Fibroblast of villous mesenchyme (primary cell): ENCODE data around the gene S100A14. TPM values are rescaled to one million over a fixed set of nuclear protein-coding genes. Genes with fewer than 3 reads are reported as not detected.

Source experiments
- DNase-seq: peaks from one replicate; pipeline ENCODE4 v3.0.0-alpha.2; 2010; ENCODE audit warnings: low read depth
- H3K4me3 ChIP-seq: 2 replicates; pipeline ENCODE4 v1.5.1; 2011; ENCODE audit warnings: low read depth, mild to moderate bottlenecking, low read length
- total RNA-seq: library from RNA; depleted of rRNA; stranded (reverse); fragments of >200 nt; gene quantifications from 2 replicates; pipeline ENCODE4 v1.2.3, GENCODE V29; 2012
- TF ChIP-seq, protein P1 (sequence below): IDR thresholded peaks from 2 replicates; pipeline ENCODE4 v1.5.1; 2012; ENCODE audit warnings: low read depth, mild to moderate bottlenecking, low read length; ENCODE audit not compliant: insufficient read depth

The S100A14 gene
- total RNA-seq, 1 donor, result not detected

DNA sequence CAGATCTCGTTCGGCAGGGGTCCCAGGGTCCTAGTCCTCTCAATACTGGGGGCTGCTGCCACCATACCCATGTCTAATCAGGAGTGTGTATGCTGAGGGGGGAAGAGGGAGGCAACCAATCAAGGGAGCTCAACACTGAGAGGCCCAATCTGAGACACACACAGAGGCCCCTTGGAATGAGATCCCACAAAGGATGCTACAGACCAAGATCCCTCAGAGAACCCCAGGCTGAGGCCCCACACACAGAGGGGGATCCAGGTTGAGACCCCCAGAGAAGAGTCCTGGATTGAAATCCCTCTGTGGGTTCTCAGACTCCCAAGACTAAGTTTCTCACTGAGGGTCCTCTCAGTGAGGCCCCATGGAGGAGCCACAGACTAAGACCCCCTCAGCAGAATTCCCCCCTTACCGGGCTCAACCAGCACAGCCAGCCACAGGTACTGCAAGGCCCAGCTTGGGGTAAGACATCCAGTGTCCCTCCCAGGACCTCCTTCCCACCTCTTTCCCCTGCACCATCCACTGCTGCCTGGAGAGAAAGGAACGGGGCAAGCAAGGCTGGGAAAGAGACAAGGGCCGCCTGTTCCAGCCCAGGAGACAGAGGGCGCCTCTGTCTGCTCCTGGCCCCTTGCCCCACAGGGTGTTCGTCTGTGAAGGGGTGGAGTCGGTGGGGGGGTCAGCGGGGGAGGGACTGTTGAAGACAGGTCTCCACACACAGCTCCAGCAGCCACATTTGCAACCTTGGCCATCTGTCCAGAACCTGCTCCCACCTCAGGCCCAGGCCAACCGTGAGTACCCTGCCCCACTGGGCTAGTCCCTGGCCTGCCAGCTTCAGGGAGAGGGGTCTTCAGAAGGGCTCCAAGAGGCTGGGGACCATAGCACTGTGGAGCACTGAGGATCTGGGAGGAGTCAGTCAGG is 11.8 kb upstream of the S100A14 start, which contains the start of gene S100A1:
S100A1 (plus strand) TSS at position 720 of the 912 bp plus-strand sequence. CDS start 2,088 bp downstream, outside the sequence.
- peak within 1 kb of the TSS; percentile 69 for H3K4me3 ChIP-seq
- DNase-seq, result no peak
- TF ChIP-seq, protein P1, sequence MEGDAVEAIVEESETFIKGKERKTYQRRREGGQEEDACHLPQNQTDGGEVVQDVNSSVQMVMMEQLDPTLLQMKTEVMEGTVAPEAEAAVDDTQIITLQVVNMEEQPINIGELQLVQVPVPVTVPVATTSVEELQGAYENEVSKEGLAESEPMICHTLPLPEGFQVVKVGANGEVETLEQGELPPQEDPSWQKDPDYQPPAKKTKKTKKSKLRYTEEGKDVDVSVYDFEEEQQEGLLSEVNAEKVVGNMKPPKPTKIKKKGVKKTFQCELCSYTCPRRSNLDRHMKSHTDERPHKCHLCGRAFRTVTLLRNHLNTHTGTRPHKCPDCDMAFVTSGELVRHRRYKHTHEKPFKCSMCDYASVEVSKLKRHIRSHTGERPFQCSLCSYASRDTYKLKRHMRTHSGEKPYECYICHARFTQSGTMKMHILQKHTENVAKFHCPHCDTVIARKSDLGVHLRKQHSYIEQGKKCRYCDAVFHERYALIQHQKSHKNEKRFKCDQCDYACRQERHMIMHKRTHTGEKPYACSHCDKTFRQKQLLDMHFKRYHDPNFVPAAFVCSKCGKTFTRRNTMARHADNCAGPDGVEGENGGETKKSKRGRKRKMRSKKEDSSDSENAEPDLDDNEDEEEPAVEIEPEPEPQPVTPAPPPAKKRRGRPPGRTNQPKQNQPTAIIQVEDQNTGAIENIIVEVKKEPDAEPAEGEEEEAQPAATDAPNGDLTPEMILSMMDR, result no peak

DNA sequence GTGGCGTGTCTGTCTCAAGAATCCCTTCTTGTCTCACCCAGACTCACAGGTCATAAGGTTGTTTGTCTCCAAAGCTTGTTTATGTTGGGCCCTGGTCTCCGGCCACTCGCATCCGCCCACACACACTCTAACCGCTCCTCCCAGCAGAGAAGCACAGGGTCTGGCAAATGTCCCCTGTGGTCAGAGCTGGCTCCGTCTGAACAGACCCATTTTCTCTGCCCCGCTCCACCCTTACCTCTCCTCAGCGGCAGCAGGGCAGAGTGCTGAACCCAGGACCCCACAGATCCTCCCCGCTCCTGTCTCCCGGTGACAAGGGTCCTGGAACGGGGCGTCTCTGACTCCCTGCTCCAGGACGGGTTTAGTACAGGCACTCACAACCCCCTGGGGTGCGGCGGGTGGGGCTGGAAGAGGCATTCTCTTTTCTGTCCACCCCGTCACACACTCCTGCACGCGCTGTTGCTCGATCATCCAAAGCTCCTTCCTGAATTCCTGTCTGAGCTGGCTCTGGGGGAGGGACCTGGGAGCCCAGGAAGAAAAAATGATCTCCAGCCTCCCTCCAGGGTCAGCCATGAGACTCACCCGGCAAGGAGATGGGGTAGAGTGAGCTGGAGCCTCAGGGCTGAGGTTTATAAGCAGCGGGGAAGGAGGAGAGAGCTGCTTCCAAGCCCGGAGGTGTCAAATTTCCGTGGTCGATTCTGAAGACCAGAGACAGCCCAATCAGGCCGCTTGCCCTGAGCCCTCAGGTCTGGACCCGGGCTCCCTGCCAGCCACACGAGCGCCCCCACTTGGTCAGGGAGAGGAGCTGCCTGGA is 11.0 kb upstream of the S100A14 start, which contains the start of gene S100A13:
S100A13 (minus strand) TSS at position 602 of the 811 bp plus-strand sequence. CDS start 1,033 bp downstream, outside the sequence.
- TF ChIP-seq, protein P1, result peak; percentile 80
- peak; percentile 96 for DNase-seq
- H3K4me3 ChIP-seq, result peak within 1 kb of the TSS; percentile 69

DNA sequence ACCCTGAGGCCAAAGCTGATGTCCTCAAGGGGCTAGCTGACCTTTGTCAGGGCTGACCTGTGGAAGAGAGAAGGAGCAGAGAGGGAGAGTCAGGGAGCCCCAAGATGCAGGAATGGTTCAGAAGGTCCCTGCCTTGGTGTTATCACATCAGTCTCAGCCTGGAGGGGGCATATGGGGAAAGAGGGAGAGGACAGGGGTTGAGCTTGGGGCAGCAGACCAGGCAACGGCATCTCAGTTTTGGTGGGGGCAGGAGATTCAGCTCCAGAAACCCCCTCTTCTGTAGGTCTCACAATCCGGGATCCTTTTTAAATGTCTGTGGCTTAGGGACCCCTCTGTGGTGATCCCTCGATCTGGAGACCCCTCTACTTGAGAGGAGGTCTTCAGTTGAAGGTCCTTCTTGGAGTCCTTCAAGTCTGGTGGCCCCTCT is 10.4 kb upstream of the S100A14 start:
- TF ChIP-seq, protein P1, result no peak
- no peak for DNase-seq

DNA sequence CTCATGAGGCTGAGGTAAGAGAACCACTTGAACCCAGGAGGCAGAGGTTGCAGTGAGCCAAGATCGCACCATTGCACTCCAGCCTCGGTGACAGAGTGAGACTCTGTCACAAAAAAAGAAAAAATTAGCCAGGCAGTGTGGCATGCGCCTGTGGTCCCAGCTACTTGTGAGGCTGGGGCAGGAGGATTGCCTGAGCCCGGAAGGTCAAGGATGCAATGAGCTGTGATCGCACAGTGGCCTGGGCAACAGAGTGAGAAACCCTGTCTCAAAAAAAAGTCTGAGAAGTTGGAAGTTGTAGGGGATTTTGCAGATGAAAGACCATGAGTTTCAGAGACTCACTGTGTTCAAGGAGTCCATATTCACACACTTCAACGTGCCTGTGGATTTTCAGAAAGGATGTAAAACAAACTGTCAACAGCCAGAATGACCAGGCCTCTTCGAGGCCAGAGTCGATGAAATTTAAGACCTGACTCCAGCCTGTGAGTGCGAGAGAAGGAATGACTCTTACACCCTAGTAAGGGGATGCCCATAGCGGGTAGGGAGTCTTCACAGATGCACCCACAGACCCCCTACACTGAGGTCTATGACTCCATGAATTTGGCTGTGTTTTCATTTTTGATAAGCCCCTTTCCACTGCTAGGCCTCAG is 9.0 kb upstream of the S100A14 start:
- TF ChIP-seq, protein P1, result no peak
- DNase-seq, result no peak
- H3K4me3 ChIP-seq, result no peak overlapping the region

More for the DNA sequence above, 10.4 kb upstream of the S100A14 start:
- peak overlapping the region; percentile 69 for H3K4me3 ChIP-seq

DNA sequence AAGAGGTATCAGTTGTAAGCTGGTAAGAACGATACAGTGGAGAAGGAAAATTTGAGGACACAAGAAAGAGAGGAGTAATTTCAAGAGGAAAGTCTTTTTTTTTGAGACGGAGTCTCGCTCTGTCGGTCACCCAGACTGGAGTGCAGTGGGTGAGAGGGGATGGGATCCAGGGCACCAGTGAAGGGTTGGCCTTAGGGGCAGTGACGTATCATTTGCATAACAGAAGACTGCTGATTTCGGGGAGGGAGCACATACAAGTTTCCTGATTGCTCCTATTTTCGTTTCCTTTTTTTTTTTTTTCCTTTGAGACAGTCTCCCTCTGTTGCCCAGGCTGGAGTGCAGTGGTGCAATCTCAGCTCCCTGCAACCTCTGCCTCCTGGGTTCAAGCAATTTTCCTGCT is 7.0 kb upstream of the S100A14 start:
- no peak for DNase-seq
- H3K4me3 ChIP-seq, result no peak overlapping the region
- TF ChIP-seq, protein P1, result no peak

DNA sequence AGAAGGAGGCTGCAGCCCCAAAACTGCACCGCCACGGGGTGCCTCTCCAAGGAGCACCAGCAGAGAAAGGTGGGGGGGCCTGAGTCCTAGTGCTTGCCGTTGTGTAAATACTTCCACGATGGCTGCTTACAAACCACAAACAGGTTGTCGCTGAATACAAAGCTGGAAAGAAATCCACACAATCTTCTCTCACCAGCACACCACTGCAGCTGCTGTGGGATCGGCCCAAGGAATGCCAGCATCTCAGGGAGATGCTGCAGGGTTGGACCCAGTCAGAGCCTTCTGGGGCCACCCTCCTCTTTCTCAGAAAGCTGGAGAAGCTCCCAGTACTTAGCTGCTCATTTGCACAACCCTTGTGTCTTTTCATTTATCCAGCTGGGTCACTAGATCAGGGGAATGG is 3.0 kb upstream of the S100A14 start:
- no peak for DNase-seq
- no peak overlapping the region for H3K4me3 ChIP-seq
- TF ChIP-seq, protein P1, result no peak
